SK-N-SH (cell line): ENCODE results near the gene ECI1. TPM values are rescaled to one million over a fixed set of nuclear protein-coding genes. Genes with fewer than 3 reads are reported as not detected.

Source experiments
- CTCF ChIA-PET: fragments of 300-600, 350-600 bp; formaldehyde crosslinking; extraction: SDS; loops from one replicate; lab custom pipeline; 2021; lab: Yijun Ruan, JAX
- POLR2A ChIA-PET: fragments of 350-600 bp; sonication (Branson Sonifier 250); formaldehyde crosslinking; extraction: SDS; loops from one replicate; lab custom pipeline; 2020; ENCODE audit warnings: antibody characterized with exemption, inconsistent platforms; lab: Yijun Ruan, JAX
- DNase-seq: peaks from one replicate; pipeline ENCODE4 v3.0.0; 2012
- H2AFZ ChIP-seq: fragments of 200-600 bp; sonication (generic); 2 replicates; pipeline ENCODE4 v1.8.1; 2016; ENCODE audit warnings: antibody characterized with exemption, mild to moderate bottlenecking, low read depth
- H3F3A ChIP-seq: fragments of 200-600 bp; sonication (generic); replicated peaks from 2 replicates; pipeline ENCODE3; 2016; ENCODE audit warnings: antibody characterized with exemption, mild to moderate bottlenecking; ENCODE audit not compliant: insufficient read depth
- H3K27ac ChIP-seq, 2 experiments: fragments of 200-500 bp in 1 of 2; fragments of 200-600 bp in 1 of 2; sonication (Bioruptor generic) in 1 of 2; sonication (generic), shearing (Covaris generic) in 1 of 2; 2 replicates each; pipeline versions ENCODE4 v1.5.1 to v1.6.1; 2014 to 2016; ENCODE audit warnings: low read depth in 2 of 2, inconsistent platforms in 1 of 2, low read length in 1 of 2, mild to moderate bottlenecking in 1 of 2, mixed read lengths in 1 of 2
- H3K27me3 ChIP-seq: fragments of 200-600 bp; sonication (generic), shearing (Covaris generic); 2 replicates; pipeline ENCODE4 v1.6.1; 2016; ENCODE audit warnings: mixed run types; ENCODE audit not compliant: insufficient read depth
- H3K36me3 ChIP-seq, 2 experiments: fragments of 200-500 bp in 1 of 2; fragments of 200-600 bp in 1 of 2; sonication (Bioruptor generic) in 1 of 2; sonication (generic) in 1 of 2; replicated peaks in 1 of 2; 2 replicates each; pipeline versions ENCODE3 to v1.5.1; 2014 to 2016; ENCODE audit warnings: low read length in 1 of 2, mild to moderate bottlenecking in 1 of 2; ENCODE audit not compliant: insufficient read depth in 2 of 2, control insufficient read depth in 1 of 2
- H3K4me1 ChIP-seq, 2 experiments: fragments of 200-500 bp in 1 of 2; fragments of 200-600 bp in 1 of 2; sonication (Bioruptor generic) in 1 of 2; sonication (generic), shearing (Covaris generic) in 1 of 2; 2 replicates each; pipeline versions ENCODE4 v1.5.1 to v1.6.1; 2014 to 2016; ENCODE audit warnings: low read depth in 1 of 2, low read length in 1 of 2, mixed run types in 1 of 2; ENCODE audit not compliant: insufficient read depth in 2 of 2, control insufficient read depth in 1 of 2
- H3K4me2 ChIP-seq: fragments of 200-600 bp; sonication (generic), shearing (Covaris generic); 2 replicates; pipeline ENCODE4 v1.6.1; 2017; ENCODE audit warnings: mixed run types
- H3K4me3 ChIP-seq, 2 experiments: fragments of 200-500 bp in 1 of 2; fragments of 200-600 bp in 1 of 2; sonication (Bioruptor generic) in 1 of 2; sonication (generic), shearing (Covaris generic) in 1 of 2; 2 replicates each; pipeline versions ENCODE4 v1.5.1 to v1.8.1; 2014 to 2016; ENCODE audit warnings: low read depth in 2 of 2, inconsistent platforms in 1 of 2, low read length in 1 of 2, mild to moderate bottlenecking in 1 of 2, mixed read lengths in 1 of 2, moderate library complexity in 1 of 2
- H3K79me2 ChIP-seq: fragments of 200-600 bp; sonication (generic); 2 replicates; pipeline ENCODE4 v1.8.1; 2017; ENCODE audit warnings: mild to moderate bottlenecking; ENCODE audit not compliant: insufficient read depth
- H3K9ac ChIP-seq: fragments of 200-600 bp; sonication (generic); 2 replicates; pipeline ENCODE4 v1.6.1; 2017; ENCODE audit warnings: mixed run types
- H3K9me2 ChIP-seq: fragments of 200-600 bp; sonication (generic); 2 replicates; pipeline ENCODE4 v1.6.1; 2017; ENCODE audit warnings: mixed run types
- H3K9me3 ChIP-seq: fragments of 200-600 bp; sonication (generic); 2 replicates; pipeline ENCODE4 v1.6.1; 2017; ENCODE audit warnings: mixed run types, mild to moderate bottlenecking, moderate library complexity
- H4K20me1 ChIP-seq: fragments of 200-600 bp; sonication (generic); 2 replicates; pipeline ENCODE4 v1.6.1; 2017; ENCODE audit warnings: mild to moderate bottlenecking, mixed run types; ENCODE audit not compliant: insufficient read depth
- ELF1 ChIP-seq: IDR thresholded peaks from 2 replicates; pipeline ENCODE4 v1.4.0; 2012
- EP300 ChIP-seq, 2 experiments: IDR thresholded peaks; 2 replicates each; pipeline versions ENCODE4 v1.4.0 to v1.6.1; 2012; ENCODE audit warnings: borderline replicate concordance in 1 of 2, low read depth in 1 of 2, low read length in 1 of 2
- EZH2phosphoT487 ChIP-seq: fragments of 200-600 bp; sonication (generic); IDR thresholded peaks from 2 replicates; pipeline ENCODE4 v1.6.1; 2017; ENCODE audit warnings: low read depth, mixed run types, mild to moderate bottlenecking, antibody characterized with exemption, moderate library complexity, borderline replicate concordance
- FOSL2 ChIP-seq: IDR thresholded peaks from 2 replicates; pipeline ENCODE4 v1.4.0; 2012; ENCODE audit warnings: low read depth, mild to moderate bottlenecking, moderate library complexity, borderline replicate concordance
- FOXM1 ChIP-seq: IDR thresholded peaks from 2 replicates; pipeline ENCODE4 v1.4.0; 2012; ENCODE audit warnings: low read depth, mild to moderate bottlenecking
- JUND ChIP-seq: IDR thresholded peaks from 2 replicates; pipeline ENCODE4 v1.4.0; 2012
- NFIC ChIP-seq: IDR thresholded peaks from 2 replicates; pipeline ENCODE4 v1.4.0; 2012; ENCODE audit warnings: borderline replicate concordance
- NRF1 ChIP-seq: IDR thresholded peaks from 2 replicates; pipeline ENCODE4 v1.6.1; 2012; ENCODE audit warnings: low read depth, mild to moderate bottlenecking, low read length
- SMC3 ChIP-seq: IDR thresholded peaks from 2 replicates; pipeline ENCODE4 v1.6.1; 2012; ENCODE audit warnings: low read depth, low read length, improper control_type of control experiment
- YY1 ChIP-seq: IDR thresholded peaks from 2 replicates; pipeline ENCODE4 v1.4.0; 2012; ENCODE audit warnings: low read depth, mild to moderate bottlenecking
- WGBS: methylation state at CpG from one replicate; pipeline ENCODE4 v1.1.6; 2017; ENCODE audit warnings: low lambda C conversion rate; 5-methylcytosine and 5-hydroxymethylcytosine counted together
- polyA plus RNA-seq, 3 experiments: library from polyadenylated mRNA; depleted of rRNA; stranded (reverse); fragments of >200 nt; gene quantifications; 2 replicates each; pipeline ENCODE4 v1.2.3, GENCODE V29; 2012
- TF ChIP-seq, protein P1 (sequence below): IDR thresholded peaks from 2 replicates; pipeline ENCODE4 v1.4.0; 2012; ENCODE audit warnings: low read depth, borderline replicate concordance
- TF ChIP-seq, protein P2 (sequence below): IDR thresholded peaks from 2 replicates; pipeline ENCODE4; 2012

ECI1 gene
- polyA plus RNA-seq, 1 of the 3 experiments (the other 2 are of a cell fraction): 61.8 TPM

DNA sequence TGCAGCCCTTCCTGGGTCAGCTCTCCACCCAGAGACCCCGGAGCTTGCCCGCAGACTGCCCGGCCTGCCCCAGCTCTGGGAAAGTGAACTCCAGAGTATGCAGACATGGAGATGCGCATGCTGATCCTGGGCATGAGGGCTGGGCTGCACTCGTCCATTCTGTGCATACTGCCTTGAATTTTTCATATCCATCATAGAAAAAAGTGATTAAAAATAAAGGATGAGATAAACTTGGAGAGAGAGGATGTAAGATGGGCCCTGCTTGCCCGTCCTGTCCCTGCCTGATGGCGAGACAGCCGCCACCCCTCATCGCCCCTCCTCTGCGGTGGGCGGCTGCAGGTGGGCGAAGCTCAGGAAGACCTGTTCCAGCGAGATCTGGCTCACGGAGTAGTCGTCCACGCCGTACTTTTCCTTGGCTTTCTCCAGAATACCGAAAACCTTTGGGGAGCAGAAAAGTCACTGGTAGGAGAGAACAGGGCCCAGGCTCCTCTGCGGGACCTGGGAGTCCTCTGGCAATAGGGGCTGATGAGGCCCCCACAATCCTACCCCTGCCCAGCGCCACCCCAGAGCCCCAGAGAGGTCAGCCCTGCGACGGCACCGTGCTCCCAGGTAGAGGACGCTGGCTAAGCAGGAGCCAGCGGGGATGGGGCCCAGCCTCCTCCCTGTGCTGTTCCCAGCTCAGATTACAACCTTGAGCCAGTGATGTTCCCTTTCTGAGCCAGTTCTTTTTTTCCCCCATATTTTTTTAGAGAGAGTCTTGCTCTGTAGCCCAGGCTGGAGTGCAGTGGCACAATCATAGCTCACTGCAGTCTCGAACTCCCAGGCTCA lies 25.2 kb upstream of the ECI1 start:
- Histone ChIP-seq H2AFZ (no peak overlapping the region), H3K27me3 (no peaks in the 10 kb centered on the region), H3K4me3 (no peak overlapping the region), H4K20me1 (no peaks in the 10 kb centered on the region), H3K36me3 (peaks cover 0 to 9% of the 10 kb centered on the region in 2 experiments), H3F3A (peaks cover 4% of the 10 kb centered on the region), H3K9me3 (no peaks in the 10 kb centered on the region), H3K79me2 (peaks cover 2% of the 10 kb centered on the region; the same call in 1 of the 2 replicates), H3K27ac (no peak overlapping the region), H3K9ac (no peak overlapping the region), H3K9me2 (no peaks in the 10 kb centered on the region), H3K4me2 (no peak overlapping the region), H3K4me1 (no peaks in the 10 kb centered on the region; a peak in 1 of 4 replicates)
- CTCF ChIA-PET: interaction anchor here (0.9 to 1.0 kb wide), 3 partner anchors 26 to 81 kb away, joined by 3 to 4 read pairs (median 4); no protein-coding TSS in a partner anchor
- TF ChIP-seq, protein P1, sequence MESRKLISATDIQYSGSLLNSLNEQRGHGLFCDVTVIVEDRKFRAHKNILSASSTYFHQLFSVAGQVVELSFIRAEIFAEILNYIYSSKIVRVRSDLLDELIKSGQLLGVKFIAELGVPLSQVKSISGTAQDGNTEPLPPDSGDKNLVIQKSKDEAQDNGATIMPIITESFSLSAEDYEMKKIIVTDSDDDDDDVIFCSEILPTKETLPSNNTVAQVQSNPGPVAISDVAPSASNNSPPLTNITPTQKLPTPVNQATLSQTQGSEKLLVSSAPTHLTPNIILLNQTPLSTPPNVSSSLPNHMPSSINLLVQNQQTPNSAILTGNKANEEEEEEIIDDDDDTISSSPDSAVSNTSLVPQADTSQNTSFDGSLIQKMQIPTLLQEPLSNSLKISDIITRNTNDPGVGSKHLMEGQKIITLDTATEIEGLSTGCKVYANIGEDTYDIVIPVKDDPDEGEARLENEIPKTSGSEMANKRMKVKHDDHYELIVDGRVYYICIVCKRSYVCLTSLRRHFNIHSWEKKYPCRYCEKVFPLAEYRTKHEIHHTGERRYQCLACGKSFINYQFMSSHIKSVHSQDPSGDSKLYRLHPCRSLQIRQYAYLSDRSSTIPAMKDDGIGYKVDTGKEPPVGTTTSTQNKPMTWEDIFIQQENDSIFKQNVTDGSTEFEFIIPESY: no peak
- TF ChIP-seq FOXM1 (no peak), NFIC (no peak), SMC3 (no peak), ELF1 (no peak), NRF1 (no peak), YY1 (no peak), FOSL2 (no peak), EP300 (IDR thresholded peaks at IDR 0.05; ENCODE audit: borderline replicate concordance in 1 of 2, low read depth in 1 of 2, low read length in 1 of 2) (no peak), EZH2phosphoT487 (no peak), JUND (no peak)
- TF ChIP-seq, protein P2, sequence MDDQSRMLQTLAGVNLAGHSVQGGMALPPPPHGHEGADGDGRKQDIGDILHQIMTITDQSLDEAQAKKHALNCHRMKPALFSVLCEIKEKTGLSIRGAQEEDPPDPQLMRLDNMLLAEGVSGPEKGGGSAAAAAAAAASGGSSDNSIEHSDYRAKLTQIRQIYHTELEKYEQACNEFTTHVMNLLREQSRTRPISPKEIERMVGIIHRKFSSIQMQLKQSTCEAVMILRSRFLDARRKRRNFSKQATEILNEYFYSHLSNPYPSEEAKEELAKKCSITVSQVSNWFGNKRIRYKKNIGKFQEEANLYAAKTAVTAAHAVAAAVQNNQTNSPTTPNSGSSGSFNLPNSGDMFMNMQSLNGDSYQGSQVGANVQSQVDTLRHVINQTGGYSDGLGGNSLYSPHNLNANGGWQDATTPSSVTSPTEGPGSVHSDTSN: no peak
- POLR2A ChIA-PET: no interaction called here
- no peak for DNase-seq
- 89% methylated on average over 14 of the region's 26 CpGs for WGBS
